Karpas-422 (cell line): ENCODE results near the gene CTBP2. TPM values are rescaled to one million over a fixed set of nuclear protein-coding genes. Genes with fewer than 3 reads are reported as not detected.

Source experiments
- DNase-seq: peaks from one replicate; pipeline ENCODE4 v3.0.0-alpha.2; 2015
- H2AFZ ChIP-seq: fragments of 200-600 bp; sonication (generic); 2 replicates; pipeline ENCODE4 v1.6.1; 2014; ENCODE audit warnings: antibody characterized with exemption, low read length, mixed read lengths
- H3K27ac ChIP-seq: fragments of 200-600 bp; sonication (generic); 2 replicates; pipeline ENCODE4 v1.5.1; 2014; ENCODE audit warnings: mild to moderate bottlenecking, low read length, moderate library complexity
- H3K27me3 ChIP-seq: fragments of 200-600 bp; sonication (generic); 2 replicates; pipeline ENCODE4 v1.6.1; 2014; ENCODE audit warnings: low read length, mixed read lengths
- H3K36me3 ChIP-seq: fragments of 200-600 bp; sonication (generic); 2 replicates; pipeline ENCODE4 v1.6.1; 2014; ENCODE audit warnings: low read length, mixed read lengths; ENCODE audit not compliant: insufficient read depth
- H3K4me1 ChIP-seq: fragments of 200-600 bp; sonication (generic); 2 replicates; pipeline ENCODE4 v1.6.1; 2014; ENCODE audit warnings: mild to moderate bottlenecking, low read length, mixed read lengths
- H3K4me2 ChIP-seq: fragments of 200-600 bp; sonication (generic); 2 replicates; pipeline ENCODE4 v1.6.1; 2014; ENCODE audit warnings: low read length, low read depth, mild to moderate bottlenecking; ENCODE audit not compliant: poor library complexity, severe bottlenecking
- H3K4me3 ChIP-seq: fragments of 200-600 bp; sonication (generic); 2 replicates; pipeline ENCODE4 v1.5.1; 2014; ENCODE audit warnings: mild to moderate bottlenecking, antibody characterized with exemption, low read length, mixed read lengths
- H3K79me2 ChIP-seq: fragments of 200-600 bp; sonication (generic); 2 replicates; pipeline ENCODE4 v1.6.1; 2014; ENCODE audit warnings: mild to moderate bottlenecking, low read length, mixed read lengths
- H3K9ac ChIP-seq: fragments of 200-600 bp; sonication (generic); 2 replicates; pipeline ENCODE4 v1.6.0; 2014; ENCODE audit warnings: low read length
- H3K9me2 ChIP-seq: fragments of 200-600 bp; sonication (generic), shearing (Covaris generic); replicated peaks from 2 replicates; pipeline ENCODE4 v1.6.0; 2014; ENCODE audit warnings: mild to moderate bottlenecking, low read length, moderate library complexity; ENCODE audit not compliant: insufficient read depth
- H3K9me3 ChIP-seq: fragments of 300-700, 200-600 bp; sonication (generic); 2 replicates; pipeline ENCODE4 v1.6.1; 2014; ENCODE audit warnings: low read length, mixed read lengths
- H4K20me1 ChIP-seq: fragments of 200-600 bp; sonication (generic); 2 replicates; pipeline ENCODE4 v1.6.1; 2014; ENCODE audit warnings: mild to moderate bottlenecking, antibody characterized with exemption, low read length, low read depth; ENCODE audit not compliant: insufficient read depth
- total RNA-seq: library from RNA; depleted of rRNA; stranded (reverse); fragments of >200 nt; shearing (Covaris generic); gene quantifications from 2 replicates; pipeline ENCODE4 v1.2.3, GENCODE V29; 2014; ENCODE audit warnings: low replicate concordance; rRNA removed

CTBP2 gene
- 0.15 and 1.3 TPM in 2 replicates for total RNA-seq

DNA sequence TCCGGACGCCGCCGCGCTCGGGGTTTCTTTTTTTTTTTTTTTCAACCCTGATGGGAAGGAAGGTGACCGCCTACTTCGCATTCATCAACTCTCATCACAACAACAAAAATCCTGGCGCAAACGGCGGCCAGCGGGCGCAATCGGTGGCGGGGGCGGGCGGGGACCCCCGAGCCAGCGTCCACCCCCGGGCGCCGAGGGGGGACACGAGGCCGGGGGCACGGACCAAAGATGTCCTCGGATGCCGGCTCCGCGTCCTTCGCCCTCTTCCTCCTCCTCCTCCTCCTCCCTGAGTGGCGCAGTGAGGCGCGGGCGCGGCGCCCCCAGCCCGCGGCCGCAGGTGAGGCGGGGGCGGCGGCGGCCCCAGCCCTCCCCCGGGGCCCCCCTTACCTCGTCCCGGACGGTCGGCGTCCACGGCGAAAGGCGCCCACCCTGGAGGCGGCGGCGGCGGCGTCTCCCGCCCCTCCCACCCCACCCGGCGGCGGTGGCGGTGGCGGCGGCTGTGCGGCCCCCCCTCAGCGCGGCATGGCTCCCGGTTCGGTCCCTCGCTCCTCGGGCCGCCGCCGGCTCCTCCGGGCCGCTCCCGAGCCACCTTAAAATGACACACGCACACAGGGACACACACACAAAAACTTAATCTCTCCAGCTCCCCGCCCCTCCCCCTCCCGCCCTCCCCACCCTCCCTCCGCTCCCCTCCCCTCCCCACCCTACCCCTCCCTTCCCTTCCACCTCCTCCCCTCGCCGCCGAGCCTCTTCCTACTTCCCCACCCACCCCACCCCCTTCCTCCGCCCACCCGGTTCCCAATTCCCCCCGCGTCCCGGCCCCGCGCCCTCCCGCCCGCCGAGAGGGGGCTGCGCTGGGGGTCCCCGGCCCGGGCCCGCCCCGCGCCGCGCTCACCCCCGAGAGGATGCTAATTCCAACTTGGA is at the start of gene CTBP2:
Gene CTBP2, minus strand, starts transcription at position 632 of the 924 bp plus-strand sequence.
- Histone ChIP-seq H3K9ac (peak within 1 kb of the TSS; percentile 51), H3K4me1 (no peaks in the 10 kb centered on the region), H3K9me3 (no peaks in the 10 kb centered on the region), H2AFZ (no peak within 1 kb of the TSS; the same call in 1 of the 2 replicates), H3K4me2 (peak within 1 kb of the TSS; percentile 51), H4K20me1 (no peaks in the 10 kb centered on the region), H3K27me3 (no peaks in the 10 kb centered on the region), H3K9me2 (no peaks in the 10 kb centered on the region), H3K27ac (no peak within 1 kb of the TSS), H3K4me3 (peak within 1 kb of the TSS; percentile 57; the same call in 1 of the 2 replicates), H3K79me2 (no peaks in the 10 kb centered on the region), H3K36me3 (no peaks in the 10 kb centered on the region)
- DNase-seq = no peak

DNA sequence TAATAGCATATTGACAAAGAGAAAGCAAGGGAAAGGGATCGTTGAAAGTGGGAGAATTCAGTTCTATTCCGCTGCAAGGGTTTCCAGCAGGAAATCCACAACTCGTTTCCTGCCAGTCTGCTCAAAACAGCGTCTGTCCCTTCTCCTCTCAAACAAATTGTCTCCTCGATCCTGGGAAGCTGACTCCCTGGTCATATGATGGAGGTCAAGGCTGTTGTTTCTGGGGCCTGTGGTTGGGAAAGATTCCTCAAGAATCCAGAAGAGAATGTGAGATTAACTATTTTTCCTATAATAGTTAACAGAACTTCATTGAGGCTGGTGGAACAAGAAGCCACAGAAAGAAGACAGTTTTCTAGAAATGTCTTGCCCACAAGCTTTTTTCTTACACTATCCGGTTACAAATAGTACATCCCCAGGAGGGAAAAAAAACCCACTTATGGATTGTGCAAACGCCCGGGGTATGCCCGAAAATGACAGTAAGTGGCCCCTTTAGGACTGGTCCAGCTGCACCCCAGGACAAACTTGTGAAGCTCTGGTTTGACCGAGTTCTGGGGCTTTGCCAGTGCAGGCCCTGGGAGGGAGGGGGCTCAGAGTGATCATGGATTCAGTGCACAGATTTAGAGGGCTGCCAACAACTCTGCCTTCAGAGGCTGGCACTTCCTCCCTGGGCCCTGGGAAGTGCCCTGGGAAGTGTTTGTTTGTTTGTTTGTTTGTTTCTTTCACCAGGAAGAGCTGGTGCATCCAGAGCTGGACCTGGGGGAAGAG is 49.4 kb upstream of the CTBP2 start:
- H3K36me3 ChIP-seq = no peaks in the 10 kb centered on the region
- H3K9me3 ChIP-seq = no peaks in the 10 kb centered on the region
- no peak overlapping the region for H3K4me3 ChIP-seq
- no peak for DNase-seq
- no peak overlapping the region for H3K9ac ChIP-seq
- no peaks in the 10 kb centered on the region for H3K9me2 ChIP-seq
- H3K27ac ChIP-seq = no peak overlapping the region
- H4K20me1 ChIP-seq = no peaks in the 10 kb centered on the region
- no peaks in the 10 kb centered on the region for H3K4me1 ChIP-seq
- no peak overlapping the region for H3K4me2 ChIP-seq
- no peaks in the 10 kb centered on the region for H3K27me3 ChIP-seq
- no peak overlapping the region for H2AFZ ChIP-seq
- no peaks in the 10 kb centered on the region for H3K79me2 ChIP-seq

DNA sequence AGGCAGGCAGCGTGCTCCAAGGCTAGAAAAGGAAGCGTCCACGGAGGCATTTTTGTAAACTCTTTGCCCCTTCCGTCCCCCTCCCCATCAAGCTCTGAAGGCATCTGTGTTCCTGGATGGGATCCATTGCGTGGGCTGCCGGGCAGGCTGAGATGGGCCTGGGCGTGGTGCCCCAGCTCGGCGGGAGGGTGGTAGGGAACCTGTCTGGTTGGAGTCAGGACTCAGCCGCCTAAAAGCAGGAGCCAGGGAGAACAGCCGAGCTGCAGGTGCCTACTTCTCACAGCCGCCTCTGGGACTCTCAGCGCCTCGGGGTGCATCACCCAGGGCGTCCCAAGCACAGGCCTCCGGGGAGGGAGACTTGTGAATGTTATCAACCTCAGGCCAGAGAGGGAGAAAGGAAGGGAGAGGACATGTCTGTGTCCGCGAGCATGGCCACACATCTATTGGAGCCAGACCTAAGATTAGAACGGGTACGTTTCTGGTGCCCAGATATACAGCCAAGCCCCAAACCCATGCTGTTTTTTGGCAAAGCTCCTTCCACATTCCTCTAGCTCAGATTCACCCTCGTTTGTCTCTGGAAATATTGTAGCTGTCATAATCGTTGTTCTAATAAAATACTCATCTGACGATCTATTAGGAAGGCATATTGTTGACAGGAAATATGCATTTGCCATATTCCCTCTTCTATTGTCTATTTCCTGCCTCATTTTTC is 48.6 kb upstream of the CTBP2 start:
- Histone ChIP-seq H3K27me3 (no peaks in the 10 kb centered on the region), H3K79me2 (no peaks in the 10 kb centered on the region), H3K9me3 (no peaks in the 10 kb centered on the region), H4K20me1 (no peaks in the 10 kb centered on the region), H3K9me2 (no peaks in the 10 kb centered on the region), H3K4me1 (no peaks in the 10 kb centered on the region), H2AFZ (no peak overlapping the region), H3K4me3 (no peak overlapping the region), H3K4me2 (no peak overlapping the region), H3K27ac (no peak overlapping the region), H3K9ac (no peak overlapping the region), H3K36me3 (no peaks in the 10 kb centered on the region)
- DNase-seq = no peak

DNA sequence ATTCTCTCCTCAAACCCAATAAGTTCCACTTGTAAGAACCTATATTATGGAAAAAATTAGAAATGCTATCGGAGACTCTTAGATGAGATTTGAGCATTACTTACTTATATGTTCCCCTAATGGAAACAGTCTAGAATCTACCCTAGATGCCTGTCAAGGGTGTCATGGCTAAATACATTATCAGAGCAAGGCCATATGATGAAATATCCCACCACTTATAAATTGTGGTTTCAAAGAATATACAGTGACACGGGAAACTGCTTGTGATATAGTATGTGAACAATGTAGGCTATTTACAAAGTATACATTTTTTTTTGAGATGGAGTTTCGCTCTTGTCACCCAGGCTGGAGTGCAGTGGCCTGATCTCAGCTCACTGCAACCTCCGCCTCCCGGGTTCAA is 46.3 kb upstream of the CTBP2 start:
- H3K79me2 ChIP-seq = no peaks in the 10 kb centered on the region
- H3K9me2 ChIP-seq = no peaks in the 10 kb centered on the region
- no peaks in the 10 kb centered on the region for H3K4me1 ChIP-seq
- no peaks in the 10 kb centered on the region for H4K20me1 ChIP-seq
- no peak overlapping the region for H3K27ac ChIP-seq
- H3K4me3 ChIP-seq = no peak overlapping the region
- H3K9ac ChIP-seq = no peak overlapping the region
- H3K4me2 ChIP-seq = no peak overlapping the region
- no peak overlapping the region for H2AFZ ChIP-seq
- no peak for DNase-seq
- H3K36me3 ChIP-seq = no peaks in the 10 kb centered on the region
- no peaks in the 10 kb centered on the region for H3K27me3 ChIP-seq
- no peaks in the 10 kb centered on the region for H3K9me3 ChIP-seq

DNA sequence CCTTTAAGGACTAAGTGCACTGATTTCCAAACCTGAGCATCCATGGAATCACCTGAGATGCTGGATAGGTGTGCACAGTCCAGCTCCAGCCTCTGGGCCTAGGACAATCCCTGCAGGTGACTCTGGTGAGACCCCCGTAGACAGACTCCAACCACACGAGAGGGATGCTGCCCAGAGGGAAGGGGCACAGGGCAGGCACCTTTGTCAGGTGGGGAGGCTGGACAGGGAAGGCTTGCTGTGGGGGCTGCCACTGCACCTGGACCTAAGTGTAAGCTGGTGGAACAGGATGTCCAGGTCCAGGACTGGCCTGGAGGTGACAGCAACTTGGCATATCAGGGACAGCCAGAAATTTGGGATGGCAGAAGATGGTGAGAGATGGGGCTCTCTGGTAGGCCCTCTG is 45.1 kb upstream of the CTBP2 start:
- no peak overlapping the region for H3K4me3 ChIP-seq
- no peaks in the 10 kb centered on the region for H3K27me3 ChIP-seq
- H3K4me1 ChIP-seq = no peaks in the 10 kb centered on the region
- H3K79me2 ChIP-seq = no peaks in the 10 kb centered on the region
- no peak for DNase-seq
- H2AFZ ChIP-seq = no peak overlapping the region
- H3K9me2 ChIP-seq = no peaks in the 10 kb centered on the region
- no peak overlapping the region for H3K27ac ChIP-seq
- H3K36me3 ChIP-seq = no peaks in the 10 kb centered on the region
- H3K9me3 ChIP-seq = no peaks in the 10 kb centered on the region
- H3K4me2 ChIP-seq = no peak overlapping the region
- H3K9ac ChIP-seq = no peak overlapping the region
- H4K20me1 ChIP-seq = no peaks in the 10 kb centered on the region

DNA sequence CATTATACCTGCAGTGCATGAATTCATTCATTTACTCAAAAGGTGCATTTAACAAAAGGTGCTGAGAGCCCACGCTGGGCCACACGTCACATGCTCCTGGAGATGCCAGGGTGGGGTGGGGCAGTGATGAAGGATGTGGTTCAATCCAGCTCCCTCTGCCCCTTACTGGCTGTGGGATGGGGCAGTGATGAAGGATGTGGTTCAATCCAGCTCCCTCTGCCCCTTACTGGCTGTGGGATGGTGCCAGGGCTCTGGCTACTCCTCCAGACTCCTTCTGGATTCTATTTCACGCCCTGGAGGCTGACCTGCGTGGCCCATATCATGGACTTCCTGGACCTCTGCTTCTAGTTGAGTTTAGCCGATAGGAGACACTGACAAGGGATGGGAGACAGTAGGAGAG is 44.0 kb upstream of the CTBP2 start:
- Histone ChIP-seq H2AFZ (no peak overlapping the region), H3K4me2 (no peak overlapping the region), H3K36me3 (no peaks in the 10 kb centered on the region), H3K79me2 (no peaks in the 10 kb centered on the region), H3K4me3 (no peak overlapping the region), H3K9ac (no peak overlapping the region), H3K9me2 (no peaks in the 10 kb centered on the region), H3K9me3 (no peaks in the 10 kb centered on the region), H4K20me1 (no peaks in the 10 kb centered on the region), H3K27ac (no peak overlapping the region), H3K27me3 (no peaks in the 10 kb centered on the region), H3K4me1 (no peaks in the 10 kb centered on the region)
- no peak for DNase-seq

DNA sequence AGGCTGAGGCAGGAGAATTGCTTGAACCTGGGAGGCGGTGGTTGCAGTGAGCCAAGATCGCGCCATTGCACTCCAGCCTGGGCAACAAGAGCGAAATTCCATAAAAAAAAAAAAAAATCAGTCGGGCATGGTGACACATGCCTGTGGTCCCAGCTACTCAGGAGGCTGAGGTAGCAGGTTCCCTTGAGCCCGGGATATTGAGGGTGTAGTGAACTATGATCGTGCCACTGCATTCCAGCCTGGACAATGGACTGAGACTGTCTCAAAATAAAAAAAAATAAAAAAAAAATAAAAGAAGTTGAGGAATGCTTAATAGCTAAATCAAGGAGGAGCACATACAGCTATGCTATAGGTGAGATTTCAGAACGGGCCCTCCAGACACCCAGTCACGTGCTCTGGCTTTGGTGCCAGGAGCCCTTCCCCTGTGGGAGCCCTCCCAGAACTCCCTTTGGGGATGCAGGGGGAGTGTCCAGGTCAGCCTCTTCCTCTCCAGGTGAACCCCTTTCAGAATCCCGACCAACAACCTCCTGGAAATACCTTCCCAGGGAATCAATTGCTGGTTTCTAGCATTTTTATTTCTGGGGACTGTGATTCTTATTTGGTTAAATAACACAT is 42.9 kb upstream of the CTBP2 start:
- Histone ChIP-seq H4K20me1 (no peaks in the 10 kb centered on the region), H3K9me2 (no peaks in the 10 kb centered on the region), H3K36me3 (no peaks in the 10 kb centered on the region), H3K79me2 (no peaks in the 10 kb centered on the region), H3K4me2 (no peak overlapping the region), H3K9me3 (no peaks in the 10 kb centered on the region), H3K4me1 (no peaks in the 10 kb centered on the region), H2AFZ (no peak overlapping the region), H3K4me3 (no peak overlapping the region), H3K27ac (no peak overlapping the region), H3K27me3 (no peaks in the 10 kb centered on the region), H3K9ac (no peak overlapping the region)
- DNase-seq = no peak
